Activated CD4-positive, alpha-beta T cell treated with anti-CD3 and anti-CD28 coated beads, Interleukin-10, Interleukin-2, amounts not matched to agents 100 ng/mL and 50 ng/mL, durations not matched to agents 16 hours and 8 hours (primary cell): ENCODE results near the gene RASGRF1.
"Not testable (repeated sequence)": the region's sequence is repeated elsewhere in the genome, so short reads cannot be mapped to it uniquely, and the experiment has no call there.

Experiments
- DNase-seq: peaks from one replicate; pipeline ENCODE4 v3.0.0-alpha.2; 2020

RASGRF1 gene

GRCh38 chr15:79003301-79003700, 87.3 kb downstream of the RASGRF1 start:
- DNase-seq, result no peak

GRCh38 chr15:79002581-79002980, 88.0 kb downstream of the RASGRF1 start:
- DNase-seq, result no peak

DNA sequence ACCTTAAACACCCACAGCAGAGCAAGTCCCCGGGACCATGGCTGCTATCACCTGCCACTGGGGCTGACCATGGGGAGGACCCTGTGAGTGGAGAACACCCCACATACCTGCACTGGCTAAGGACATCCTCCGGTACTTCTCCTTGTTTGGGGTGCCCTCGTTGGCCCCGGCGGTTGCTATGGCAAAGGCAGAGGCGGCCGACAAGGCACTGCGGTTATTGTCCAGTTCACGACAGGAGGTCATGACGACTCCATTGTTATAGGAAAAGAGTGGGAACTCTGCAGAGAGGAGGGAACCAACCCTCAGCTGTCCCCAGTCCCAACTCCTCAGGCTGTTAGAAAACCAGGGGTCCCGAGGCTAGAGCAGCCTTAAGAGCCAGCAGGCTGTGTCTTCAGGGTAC, 90.9 kb downstream of the RASGRF1 start:
- no peak for DNase-seq

GRCh38 chr15:78998526-78998925, 92.1 kb downstream of the RASGRF1 start:
- no peak for DNase-seq

GRCh38 chr15:78997981-78998499, 92.5 kb downstream of the RASGRF1 start:
- DNase-seq, result no peak

GRCh38 chr15:78996894-78997275, 93.7 kb downstream of the RASGRF1 start:
- no peak for DNase-seq

DNA sequence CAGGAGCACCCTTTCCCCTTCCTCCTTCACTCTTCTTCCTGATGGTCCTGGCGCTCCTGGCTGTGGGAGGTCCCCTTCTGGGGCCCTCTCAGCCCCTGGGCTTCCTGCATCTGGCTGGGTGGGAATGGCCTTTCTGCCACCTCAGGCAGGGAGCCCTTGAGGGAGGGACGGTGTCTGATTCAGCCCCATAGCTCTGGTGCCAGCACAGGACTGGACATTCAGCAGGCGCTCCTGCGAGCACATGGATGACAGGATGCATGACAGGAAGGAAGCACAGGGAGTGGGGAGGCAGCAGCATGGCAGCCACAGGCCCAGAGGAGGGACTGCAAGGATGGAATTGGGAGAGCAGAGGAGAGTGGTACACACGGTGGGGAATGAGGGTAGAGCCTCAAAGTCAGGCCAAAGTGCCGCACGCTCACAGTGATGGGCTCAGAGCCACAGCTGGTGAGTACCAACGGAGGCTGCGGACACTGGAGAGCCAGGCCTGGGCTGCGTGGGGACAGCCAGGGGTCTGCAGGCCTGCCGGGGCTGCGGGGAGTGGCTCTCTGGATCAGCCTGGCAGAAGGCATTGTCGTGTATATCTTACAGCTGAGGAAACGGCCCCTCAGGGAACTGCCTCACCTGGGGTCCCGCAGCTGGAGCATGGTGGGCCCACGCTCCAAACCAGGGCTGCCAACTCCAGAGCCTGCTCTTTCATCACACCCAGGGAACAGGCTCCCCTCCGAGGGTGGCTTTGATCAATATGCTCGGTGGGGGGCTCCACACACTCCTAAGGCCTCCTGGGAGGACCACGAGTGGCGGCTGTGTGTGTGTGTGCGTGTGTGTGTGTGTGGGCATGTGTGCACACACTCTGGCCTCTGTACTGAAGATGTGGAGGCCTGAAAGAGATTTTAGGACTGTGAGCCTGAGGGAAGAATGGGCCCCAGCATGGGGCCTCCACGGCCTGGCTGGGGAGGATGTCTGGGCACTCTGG, 94.4 kb downstream of the RASGRF1 start:
- DNase-seq, result no peak

DNA sequence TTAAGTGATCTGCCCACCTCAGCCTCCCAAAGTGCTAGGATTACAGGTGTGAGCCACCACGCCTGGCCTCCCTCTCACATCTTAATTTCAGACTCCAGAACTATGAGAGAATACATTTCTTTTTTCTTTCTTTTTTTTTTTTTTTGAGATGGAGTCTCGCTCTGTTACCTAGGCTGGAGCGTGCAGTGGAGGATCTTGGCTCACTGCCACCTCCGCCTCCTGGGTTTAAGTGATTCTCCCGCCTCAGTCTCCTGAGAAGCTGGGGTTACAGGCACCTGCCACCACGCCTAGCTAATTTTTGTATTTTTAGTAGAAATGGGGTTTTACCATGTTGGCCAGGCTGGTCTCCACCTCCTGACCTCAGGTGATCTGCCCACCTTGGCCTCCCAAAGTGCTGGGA, 95.4 kb downstream of the RASGRF1 start:
- not testable (repeated sequence) for DNase-seq

GRCh38 chr15:78993931-78994530, 96.5 kb downstream of the RASGRF1 start:
- no peak for DNase-seq

GRCh38 chr15:78993257-78993930, 97.2 kb downstream of the RASGRF1 start:
- DNase-seq, result no peak

DNA sequence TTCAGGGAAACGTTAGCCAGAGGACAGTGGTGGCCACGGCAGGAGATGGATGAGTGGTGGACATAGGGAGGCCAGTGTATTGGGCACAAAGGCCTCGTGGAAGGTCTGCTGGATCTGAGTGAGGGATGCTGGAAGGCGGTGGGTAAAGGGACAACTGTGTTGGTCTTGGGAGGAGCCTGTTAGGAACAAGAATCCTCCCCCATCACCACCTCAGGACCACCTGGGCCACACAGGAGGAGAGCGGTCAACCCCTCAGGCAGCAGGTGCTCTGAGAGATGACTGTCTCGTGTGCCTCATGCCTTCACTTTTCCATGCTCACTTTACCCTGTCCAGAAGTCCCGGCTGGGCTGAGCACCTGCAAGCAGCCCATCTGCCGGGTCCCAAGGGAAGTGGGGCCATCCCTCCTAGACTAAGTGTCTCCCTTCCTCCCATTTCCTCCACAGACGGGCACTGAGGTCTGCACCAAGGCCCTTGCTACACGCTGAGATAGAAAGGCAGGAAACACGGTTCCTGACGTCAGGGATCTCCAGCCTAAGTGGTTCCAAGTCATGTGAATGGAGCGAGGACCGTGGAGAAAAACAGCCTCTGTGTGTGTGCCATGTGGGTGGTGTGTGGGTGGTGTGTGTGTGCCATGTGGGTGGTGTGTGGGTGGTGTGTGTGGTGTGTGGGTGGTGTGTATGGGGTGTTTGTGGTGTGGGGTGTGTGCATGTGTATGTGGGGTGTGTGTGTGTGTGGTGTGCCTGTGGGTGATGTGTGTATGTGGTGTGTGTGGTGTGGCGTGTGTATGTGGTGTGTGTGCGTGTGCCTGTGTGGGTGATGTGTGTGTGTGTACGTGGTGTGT, 97.9 kb downstream of the RASGRF1 start:
- no peak for DNase-seq

- DNase-seq, result no peak
These were observed 98.7 kb downstream of the RASGRF1 start for GRCh38 chr15:78991879-78992278.

GRCh38 chr15:78991476-78991875, 99.1 kb downstream of the RASGRF1 start:
- DNase-seq, result no peak

- DNase-seq, result no peak
These were observed 100.3 kb downstream of the RASGRF1 start for GRCh38 chr15:78990278-78990677.

- no peak for DNase-seq
These were observed 100.8 kb downstream of the RASGRF1 start for GRCh38 chr15:78989701-78990240.

DNA sequence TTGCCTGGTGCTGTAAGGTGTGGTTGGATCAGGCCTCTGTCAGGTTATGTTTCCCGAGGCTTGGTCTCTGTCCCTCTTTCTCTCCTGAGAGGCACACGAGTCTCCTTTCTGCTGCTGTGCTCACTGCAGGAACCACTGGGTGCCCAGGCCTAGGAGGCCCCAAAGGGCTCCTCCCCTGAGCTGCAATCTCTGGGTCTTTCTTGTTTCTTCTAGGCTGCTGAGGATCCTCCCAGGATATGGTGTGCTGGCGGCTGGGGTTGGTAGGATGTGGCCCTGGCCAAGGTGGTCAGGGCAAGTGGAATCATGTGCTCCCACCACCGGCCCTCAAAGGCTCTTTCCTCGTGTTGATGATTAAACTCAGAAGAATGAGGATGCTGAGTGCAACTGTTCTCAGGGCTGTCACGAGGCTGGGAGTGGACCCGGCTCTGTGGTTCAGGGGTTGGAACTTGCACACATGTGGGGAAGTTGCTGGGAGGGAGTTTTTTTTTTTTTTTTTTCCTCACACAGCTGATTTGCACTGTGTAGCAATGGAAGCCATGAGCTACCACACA, 102.1 kb downstream of the RASGRF1 start:
- peak; percentile 46 for DNase-seq

DNA sequence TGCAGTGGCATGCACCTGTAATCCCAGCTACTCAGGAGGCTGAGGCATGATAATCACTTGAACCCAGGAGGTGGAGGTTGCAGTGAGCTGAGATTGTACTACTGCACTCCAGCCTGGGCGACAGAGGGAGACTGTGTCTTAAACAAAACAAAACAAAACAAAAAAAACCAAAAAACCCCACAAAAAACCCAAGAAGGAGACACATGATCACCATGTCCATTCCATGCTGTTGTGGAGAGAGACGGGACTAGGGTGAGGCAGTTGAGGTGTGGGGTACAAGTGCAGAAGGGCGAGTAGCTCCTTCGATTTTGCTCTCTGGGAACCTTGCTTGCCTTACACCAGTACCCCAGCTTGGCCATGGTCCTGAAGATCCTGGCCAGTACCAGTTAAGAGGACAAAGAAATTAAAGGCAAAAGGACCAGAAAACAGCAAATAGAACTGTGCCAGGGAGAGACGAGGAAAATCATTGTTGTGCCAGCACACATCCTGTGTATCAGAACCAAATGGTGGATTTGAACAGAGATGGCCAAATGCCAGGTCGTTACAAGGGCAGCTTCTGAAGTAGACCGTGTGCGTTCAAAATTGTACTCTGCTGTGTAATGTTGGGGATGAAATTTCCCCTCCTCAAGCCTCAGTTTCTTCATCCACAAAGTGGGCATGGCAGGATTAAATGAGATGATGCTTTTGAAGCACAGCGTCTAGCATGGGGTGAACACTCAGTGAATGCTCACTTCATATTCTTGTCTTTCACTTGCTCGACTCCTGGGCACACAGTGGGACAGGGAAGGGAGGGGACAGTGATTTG, 102.8 kb downstream of the RASGRF1 start:
- DNase-seq, result no peak

- no peak for DNase-seq
These were observed 104.6 kb downstream of the RASGRF1 start for GRCh38 chr15:78985859-78986475.

DNA sequence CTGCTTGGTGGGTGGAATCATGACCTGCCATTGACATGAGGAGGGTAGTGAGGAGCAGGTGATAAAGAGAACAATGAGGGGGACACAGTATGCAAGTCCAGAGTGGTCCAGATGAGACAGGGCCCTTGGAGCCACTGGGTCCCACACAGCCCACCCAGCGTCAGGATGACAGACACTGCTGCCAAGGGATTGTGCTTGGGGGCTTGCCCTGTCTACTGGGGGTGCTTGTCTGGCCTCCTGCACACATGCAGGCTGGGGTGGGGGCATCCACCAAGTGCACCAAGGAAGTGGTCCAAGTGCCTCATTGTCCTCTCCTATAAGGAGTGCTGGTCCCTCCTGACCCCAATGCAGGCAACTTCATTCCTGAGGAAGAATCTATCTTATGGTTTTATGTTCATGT, 106.5 kb downstream of the RASGRF1 start:
- DNase-seq, result no peak

- no peak for DNase-seq
These were observed 107.2 kb downstream of the RASGRF1 start for GRCh38 chr15:78983146-78983918.
